Activated T-cell treated with anti-CD3 and anti-CD28 coated beads for 48 hours (primary cell): Measurements from ENCODE around the gene TIMM13.
"Not testable (repeated sequence)": the region's sequence is repeated elsewhere in the genome, so short reads cannot be mapped to it uniquely, and the experiment has no call there.

ENCODE experiments used
- DNase-seq: peaks from one replicate; pipeline ENCODE4 v3.0.0-alpha.2; 2020; ENCODE audit warnings: low read depth

The TIMM13 gene

GRCh38 chr19:2431318-2432055 is 4.1 kb upstream of the TIMM13 start:
- no peak for DNase-seq

- DNase-seq: no peak
Observed at GRCh38 chr19:2429917-2430535, 2.6 kb upstream of the TIMM13 start.

- no peak for DNase-seq
Observed at GRCh38 chr19:2428756-2429711, 1.6 kb upstream of the TIMM13 start.

- DNase-seq: no peak
Observed at GRCh38 chr19:2428321-2428690, 920 bp upstream of the TIMM13 start.

DNA sequence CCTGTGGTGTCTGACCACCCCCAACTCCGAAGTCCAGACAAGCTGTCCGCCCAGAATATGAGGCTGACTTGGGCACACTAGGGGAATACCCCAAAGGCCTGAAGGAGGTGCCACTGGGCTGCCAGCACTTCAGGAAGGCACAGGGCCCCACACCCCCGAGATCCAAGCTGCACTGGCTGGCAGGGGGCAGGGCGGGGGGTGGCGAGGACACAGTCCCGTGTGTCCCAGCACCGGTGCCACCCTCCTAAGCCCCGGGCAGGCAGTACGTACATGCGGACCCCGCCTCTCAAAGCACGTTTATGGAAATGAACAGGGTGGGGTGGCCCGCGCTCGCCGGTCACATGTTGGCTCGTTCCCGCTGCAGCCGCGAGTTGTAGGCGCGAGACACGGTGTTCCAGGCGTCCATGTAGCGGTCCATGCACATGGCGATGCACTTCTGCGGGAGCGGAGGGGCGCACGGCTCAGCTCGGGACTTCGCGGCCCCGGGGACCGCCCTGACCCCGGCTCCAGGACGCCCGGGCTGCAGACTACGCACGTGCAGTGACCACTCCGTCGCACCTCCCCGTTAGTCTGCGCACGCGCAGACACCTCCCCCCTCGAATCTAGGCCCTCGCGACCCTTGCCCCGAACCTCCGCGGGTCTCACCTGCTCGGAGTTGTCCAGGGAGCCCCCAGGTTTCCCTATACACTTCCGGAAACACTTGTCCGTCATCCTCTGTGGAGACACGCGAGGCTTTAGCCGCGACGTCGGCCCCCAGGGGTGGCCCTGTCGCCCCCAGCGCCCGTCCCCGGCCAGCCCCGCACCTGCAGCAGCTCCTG is 566 bp downstream of the TIMM13 start:
- DNase-seq: peak; percentile 49

DNA sequence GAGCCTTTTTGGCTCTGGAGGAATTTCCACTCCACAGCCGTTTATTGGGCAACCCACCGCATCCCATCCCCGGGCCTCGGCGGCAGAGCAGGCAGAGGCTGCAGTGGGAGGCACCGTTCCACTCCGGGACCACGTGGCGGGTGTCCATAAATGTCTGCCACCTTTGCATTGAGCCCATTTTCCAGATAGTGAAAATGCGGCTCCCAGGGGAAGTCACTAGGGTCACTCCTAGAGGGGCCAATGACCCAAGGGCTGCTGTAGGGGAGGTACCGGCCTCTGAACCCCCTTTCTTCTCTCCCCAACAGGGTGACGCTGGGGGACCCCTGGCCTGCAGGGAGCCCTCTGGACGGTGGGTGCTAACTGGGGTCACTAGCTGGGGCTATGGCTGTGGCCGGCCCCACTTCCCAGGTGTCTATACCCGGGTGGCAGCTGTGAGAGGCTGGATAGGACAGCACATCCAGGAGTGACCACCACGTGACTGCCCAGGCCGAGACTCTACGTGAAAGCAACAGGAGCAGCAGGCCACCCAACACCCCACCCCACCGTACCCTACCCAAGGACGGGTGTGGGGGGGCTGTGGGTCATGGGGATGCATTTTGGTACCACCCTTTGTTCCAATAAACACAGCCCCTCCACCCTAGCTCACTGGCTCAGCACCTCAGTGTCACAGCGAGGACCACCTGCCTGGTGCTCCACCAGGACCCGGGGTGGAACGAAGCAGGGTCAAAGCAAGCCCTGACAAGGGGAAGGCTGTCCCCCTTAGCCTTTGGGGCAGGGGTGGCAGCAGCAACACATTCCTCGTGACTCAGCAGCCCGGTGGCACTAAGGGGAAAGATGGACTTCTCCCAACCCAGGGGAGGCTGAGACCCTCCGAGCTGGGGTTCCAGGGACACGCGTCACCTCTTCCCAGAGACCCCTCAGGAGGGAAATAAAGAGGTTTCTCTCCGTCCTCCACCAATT is 1.5 kb downstream of the TIMM13 start:
- DNase-seq: no peak

DNA sequence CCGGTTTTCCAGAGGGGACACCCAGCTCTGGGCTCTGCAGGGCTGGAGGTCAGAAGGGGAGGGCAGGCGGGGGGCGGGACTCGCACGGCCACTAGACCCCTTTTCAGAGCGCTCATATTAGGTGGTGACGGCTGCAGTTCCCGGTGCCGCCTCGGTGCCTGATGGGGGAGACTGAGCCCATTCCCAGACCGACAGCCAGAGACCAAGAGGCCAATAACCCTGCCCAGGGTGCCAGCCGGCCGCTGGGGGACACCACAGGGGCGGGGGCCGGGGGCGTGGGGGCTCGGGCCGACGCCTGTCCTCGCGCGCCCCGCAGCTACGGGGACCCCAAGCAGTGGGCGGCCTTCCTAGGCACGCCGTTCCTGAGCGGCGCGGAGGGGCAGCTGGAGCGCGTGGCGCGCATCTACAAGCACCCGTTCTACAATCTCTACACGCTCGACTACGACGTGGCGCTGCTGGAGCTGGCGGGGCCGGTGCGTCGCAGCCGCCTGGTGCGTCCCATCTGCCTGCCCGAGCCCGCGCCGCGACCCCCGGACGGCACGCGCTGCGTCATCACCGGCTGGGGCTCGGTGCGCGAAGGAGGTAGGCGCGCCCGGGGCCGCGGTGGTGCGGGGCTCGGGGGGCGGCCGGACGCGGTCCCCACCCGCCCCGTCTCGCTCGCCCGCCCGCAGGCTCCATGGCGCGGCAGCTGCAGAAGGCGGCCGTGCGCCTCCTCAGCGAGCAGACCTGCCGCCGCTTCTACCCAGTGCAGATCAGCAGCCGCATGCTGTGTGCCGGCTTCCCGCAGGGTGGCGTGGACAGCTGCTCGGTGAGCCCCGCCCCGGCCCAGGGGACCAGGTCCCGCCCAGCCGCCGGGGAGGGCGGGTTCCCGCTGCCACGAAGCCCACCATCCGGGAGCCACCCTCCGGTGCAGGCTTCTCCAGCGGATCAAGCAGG is 2.4 kb downstream of the TIMM13 start:
- DNase-seq: no peak

- DNase-seq: no peak
Observed at GRCh38 chr19:2423915-2424685, 3.3 kb downstream of the TIMM13 start.

DNA sequence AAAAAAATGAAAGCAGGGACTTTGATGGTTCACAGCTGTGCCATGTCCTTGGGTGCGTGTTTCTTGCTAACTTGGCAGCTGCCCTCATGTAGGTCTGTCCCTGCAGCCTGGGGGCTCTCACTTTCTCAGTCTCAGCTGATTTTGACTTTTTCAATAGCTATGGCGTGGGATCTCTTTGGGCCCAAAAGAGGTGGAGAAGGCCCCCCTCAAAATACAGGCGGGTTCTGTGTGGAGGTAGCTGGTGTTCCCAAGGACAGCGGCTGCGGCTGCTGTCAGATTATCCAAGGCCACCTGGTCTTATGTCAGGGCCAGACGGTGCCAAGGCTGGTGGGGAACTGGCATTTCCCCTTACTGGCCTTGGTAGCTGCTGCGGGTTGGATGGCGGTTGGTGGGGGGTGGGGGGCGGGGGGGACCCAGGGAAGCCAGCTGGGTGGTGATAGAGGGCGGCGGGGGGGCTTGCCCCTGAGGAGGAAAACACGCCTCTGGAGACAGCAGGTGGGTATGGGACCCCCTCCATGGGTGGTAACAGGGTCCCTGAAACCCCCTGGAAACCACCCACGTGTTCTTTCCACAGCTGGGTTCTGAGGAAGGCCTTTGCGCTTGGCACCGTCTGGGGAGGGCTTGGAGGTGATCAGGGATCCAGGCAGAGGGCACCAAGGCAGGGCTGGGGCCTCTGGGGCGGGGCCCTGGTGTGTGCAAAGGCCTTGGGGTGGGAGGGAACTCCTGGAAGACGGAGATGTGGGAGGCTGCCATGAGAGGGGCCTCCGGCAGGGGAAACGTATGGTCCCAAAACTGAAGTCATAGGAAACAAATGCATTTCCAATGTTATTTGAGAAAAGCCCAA is 4.1 kb downstream of the TIMM13 start:
- no peak for DNase-seq

DNA sequence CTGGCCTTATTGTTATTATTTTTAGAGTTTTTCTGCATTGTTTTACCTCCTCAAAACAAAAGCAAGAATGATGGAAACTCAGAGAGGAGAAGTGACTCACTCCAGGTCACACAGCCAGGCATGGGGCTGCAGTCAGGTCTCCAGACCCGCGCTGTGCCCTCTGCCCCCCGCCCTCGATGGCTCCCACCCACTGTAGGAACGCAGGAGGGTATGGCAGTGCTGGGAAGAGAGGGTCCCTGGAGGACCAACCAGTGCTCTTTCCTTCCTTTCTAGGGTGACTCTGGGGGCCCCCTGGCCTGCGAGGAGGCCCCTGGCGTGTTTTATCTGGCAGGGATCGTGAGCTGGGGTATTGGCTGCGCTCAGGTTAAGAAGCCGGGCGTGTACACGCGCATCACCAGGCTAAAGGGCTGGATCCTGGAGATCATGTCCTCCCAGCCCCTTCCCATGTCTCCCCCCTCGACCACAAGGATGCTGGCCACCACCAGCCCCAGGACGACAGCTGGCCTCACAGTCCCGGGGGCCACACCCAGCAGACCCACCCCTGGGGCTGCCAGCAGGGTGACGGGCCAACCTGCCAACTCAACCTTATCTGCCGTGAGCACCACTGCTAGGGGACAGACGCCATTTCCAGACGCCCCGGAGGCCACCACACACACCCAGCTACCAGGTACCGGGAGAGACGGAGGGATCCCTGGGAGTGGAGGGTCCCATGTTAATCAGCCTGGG is 5.6 kb downstream of the TIMM13 start:
- DNase-seq: no peak

DNA sequence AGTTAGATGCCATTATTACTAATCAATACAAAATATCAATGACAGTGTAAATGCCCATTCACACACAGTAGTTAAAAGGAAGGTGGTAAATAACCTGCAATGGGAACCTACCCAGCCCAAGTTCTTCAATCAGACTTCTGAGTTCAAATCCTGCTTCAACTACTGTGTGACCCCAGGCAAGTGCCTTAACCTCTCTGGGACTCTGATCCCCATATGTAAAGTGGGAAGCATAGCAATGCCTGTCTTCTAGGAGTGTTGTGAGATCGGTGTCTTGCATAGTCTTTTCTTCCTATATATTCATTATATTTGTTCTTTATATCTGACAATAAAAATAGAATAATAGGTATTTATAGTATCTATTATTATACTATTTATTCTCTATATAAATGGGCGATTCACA is 6.9 kb downstream of the TIMM13 start:
- no peak for DNase-seq

DNA sequence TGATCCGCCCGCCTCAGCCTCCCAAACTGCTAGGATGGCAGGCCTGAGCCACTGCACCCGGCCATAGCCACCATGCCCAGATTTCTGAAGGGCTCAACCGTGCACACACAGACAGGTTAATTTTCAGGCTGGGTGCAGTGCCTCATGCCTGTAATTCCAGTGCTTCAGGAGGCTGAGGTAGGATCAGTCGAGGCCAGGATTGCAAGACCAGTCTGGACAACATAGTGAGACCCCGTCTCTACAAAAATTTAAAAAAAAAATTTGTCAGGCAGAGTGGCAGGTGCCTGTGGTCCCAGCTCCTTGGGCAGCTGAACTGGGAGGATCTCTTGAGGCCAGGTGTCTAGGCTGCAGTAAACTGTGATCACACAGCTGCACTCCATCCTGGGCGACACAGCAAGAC is 7.6 kb downstream of the TIMM13 start:
- no peak for DNase-seq

GRCh38 chr19:2417881-2418406 is 9.4 kb downstream of the TIMM13 start:
- DNase-seq: no peak

GRCh38 chr19:2417436-2417835 is 9.9 kb downstream of the TIMM13 start:
- DNase-seq: not testable (repeated sequence)

- no peak for DNase-seq
Observed at GRCh38 chr19:2416321-2417097, 10.9 kb downstream of the TIMM13 start.

DNA sequence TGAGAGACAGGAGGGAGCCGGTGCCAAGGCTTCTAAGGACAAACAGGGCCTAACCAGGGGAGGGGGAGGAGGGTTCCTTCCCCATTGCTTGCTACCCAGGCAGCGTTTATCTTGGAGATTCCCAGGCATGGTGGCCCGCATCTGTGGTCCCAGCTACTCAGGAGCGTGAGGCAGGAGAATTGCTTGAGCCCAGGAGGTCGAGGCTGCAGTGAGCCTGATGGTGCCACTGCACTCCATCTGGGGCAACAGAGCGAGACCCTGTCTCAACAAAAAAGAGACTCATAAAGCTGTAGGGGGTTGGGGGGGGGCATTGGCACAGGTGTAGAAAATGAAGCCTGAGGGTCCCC is 11.4 kb downstream of the TIMM13 start:
- DNase-seq: no peak
